HEK293 (cell line): ENCODE results near the gene COL12A1.

Experiments
- ZFP41 ChIP-seq: fragments of 450-650 bp; formaldehyde crosslinking; IDR thresholded peaks from 2 replicates; pipeline ENCODE4 v1.5.1; 2016; ENCODE audit warnings: missing biosample characterization, missing genetic modification characterization, borderline replicate concordance
- ZNF404 ChIP-seq: fragments of 450-650 bp; formaldehyde crosslinking; IDR thresholded peaks from 2 replicates; pipeline ENCODE4 v1.5.1; 2017; ENCODE audit warnings: missing biosample characterization, missing genetic modification characterization
- ZNF658 ChIP-seq: fragments of 450-650 bp; formaldehyde crosslinking; IDR thresholded peaks from 2 replicates; pipeline ENCODE4; 2016; ENCODE audit warnings: missing biosample characterization, missing genetic modification characterization
- TF ChIP-seq, protein P1 (sequence below): fragments of 450-650 bp; formaldehyde crosslinking; IDR thresholded peaks from 2 replicates; pipeline ENCODE4 v1.5.1; 2016; ENCODE audit warnings: missing biosample characterization, missing genetic modification characterization

DNA sequence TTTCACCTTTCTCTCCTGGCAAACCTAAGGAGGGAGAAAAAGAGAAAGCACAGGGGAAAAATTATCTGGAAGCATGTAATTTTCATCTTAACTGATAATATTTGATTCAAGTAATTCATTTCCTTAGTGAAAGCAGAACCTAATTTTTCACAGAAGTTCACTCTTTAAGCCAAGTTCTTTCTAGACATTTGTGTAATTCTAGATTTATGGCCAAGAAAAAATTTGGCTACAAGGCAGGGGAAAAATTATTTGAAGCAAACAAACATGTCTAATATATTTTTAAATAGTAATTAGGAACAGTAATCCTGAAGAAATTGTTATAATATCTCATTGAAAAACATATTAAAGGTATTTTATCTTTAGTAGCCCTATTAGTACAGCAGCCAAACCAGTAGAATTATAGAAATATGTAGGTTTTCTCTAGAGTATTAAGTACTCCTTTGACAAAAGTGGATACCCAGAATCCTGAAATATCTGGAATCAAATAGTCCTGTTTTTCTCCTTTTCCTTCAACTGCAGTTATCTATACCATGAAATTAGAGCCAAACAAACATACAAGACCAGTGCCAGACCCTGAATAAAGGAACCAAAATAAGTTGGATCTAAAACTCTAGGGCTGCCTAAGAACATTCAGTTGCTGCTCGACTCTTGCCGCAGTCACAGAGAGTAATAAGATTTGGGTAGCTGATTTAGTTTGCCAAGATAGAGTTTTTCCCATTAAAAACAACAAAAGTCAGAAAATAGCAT lies 116.5 kb downstream of the COL12A1 start:
- no peak for TF ChIP-seq ZNF658 (tag by site-specific recombination)
- TF ChIP-seq, protein P1, sequence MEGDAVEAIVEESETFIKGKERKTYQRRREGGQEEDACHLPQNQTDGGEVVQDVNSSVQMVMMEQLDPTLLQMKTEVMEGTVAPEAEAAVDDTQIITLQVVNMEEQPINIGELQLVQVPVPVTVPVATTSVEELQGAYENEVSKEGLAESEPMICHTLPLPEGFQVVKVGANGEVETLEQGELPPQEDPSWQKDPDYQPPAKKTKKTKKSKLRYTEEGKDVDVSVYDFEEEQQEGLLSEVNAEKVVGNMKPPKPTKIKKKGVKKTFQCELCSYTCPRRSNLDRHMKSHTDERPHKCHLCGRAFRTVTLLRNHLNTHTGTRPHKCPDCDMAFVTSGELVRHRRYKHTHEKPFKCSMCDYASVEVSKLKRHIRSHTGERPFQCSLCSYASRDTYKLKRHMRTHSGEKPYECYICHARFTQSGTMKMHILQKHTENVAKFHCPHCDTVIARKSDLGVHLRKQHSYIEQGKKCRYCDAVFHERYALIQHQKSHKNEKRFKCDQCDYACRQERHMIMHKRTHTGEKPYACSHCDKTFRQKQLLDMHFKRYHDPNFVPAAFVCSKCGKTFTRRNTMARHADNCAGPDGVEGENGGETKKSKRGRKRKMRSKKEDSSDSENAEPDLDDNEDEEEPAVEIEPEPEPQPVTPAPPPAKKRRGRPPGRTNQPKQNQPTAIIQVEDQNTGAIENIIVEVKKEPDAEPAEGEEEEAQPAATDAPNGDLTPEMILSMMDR (tag by site-specific recombination): no peak
- no peak for TF ChIP-seq ZNF404 (tag by site-specific recombination)
- no peak for TF ChIP-seq ZFP41 (tag by site-specific recombination)
